Fibroblast of lung (primary cell): ENCODE results near the gene DPT. TPM values are rescaled to one million over a fixed set of nuclear protein-coding genes. Genes with fewer than 3 reads are reported as not detected.

Experiments
- DNase-seq, 2 donors: peaks; one replicate each; pipeline versions ENCODE4 v3.0.0 to v3.0.0-alpha.2; 2010; ENCODE audit warnings: low read depth in 2 of 2
- H2AFZ ChIP-seq: 2 replicates; pipeline ENCODE4 v1.5.1; 2012; ENCODE audit warnings: low read length, control low read depth, inconsistent platforms
- H3K27ac ChIP-seq: 2 replicates; pipeline ENCODE4 v1.5.1; 2011; ENCODE audit warnings: low read length, control low read depth; ENCODE audit not compliant: insufficient read depth
- H3K27me3 ChIP-seq: 2 replicates; pipeline ENCODE4 v1.5.1; 2011; ENCODE audit warnings: mild to moderate bottlenecking, low read length; ENCODE audit not compliant: control insufficient read depth, insufficient read depth
- H3K36me3 ChIP-seq: 2 replicates; pipeline ENCODE4 v1.5.1; 2011; ENCODE audit warnings: low read length; ENCODE audit not compliant: control insufficient read depth, insufficient read depth
- H3K4me1 ChIP-seq: 2 replicates; pipeline ENCODE4 v1.5.1; 2011; ENCODE audit warnings: low read length; ENCODE audit not compliant: control insufficient read depth, insufficient read depth; ENCODE audit errors: extremely low read depth
- H3K4me2 ChIP-seq: 2 replicates; pipeline ENCODE4 v1.5.1; 2011; ENCODE audit warnings: low read length, control low read depth; ENCODE audit not compliant: insufficient read depth; ENCODE audit errors: extremely low read depth
- H3K4me3 ChIP-seq, 4 experiments: fragments of 200-600 bp in 1 of 4; sonication (generic) in 1 of 4; replicated peaks in 1 of 4; 2 replicates each; pipeline ENCODE4 v1.5.1; 2011 to 2016; ENCODE audit warnings: low read length in 4 of 4, low read depth in 3 of 4, mild to moderate bottlenecking in 3 of 4, control low read depth in 2 of 4, inconsistent platforms in 1 of 4, mixed read lengths in 1 of 4; ENCODE audit not compliant: insufficient read depth in 1 of 4; ENCODE audit errors: control extremely low read depth in 1 of 4
- H3K79me2 ChIP-seq: 2 replicates; pipeline ENCODE4 v1.5.1; 2012; ENCODE audit warnings: mild to moderate bottlenecking, low read length, inconsistent platforms; ENCODE audit not compliant: control insufficient read depth, insufficient read depth
- H3K9ac ChIP-seq: 2 replicates; pipeline ENCODE4 v1.5.1; 2011; ENCODE audit warnings: mild to moderate bottlenecking, low read length, control low read depth; ENCODE audit not compliant: insufficient read depth
- H3K9me3 ChIP-seq: 2 replicates; pipeline ENCODE4 v1.5.1; 2012; ENCODE audit warnings: low read depth, low read length; ENCODE audit not compliant: control insufficient read depth, insufficient read depth
- H4K20me1 ChIP-seq: 2 replicates; pipeline ENCODE4 v1.5.1; 2011; ENCODE audit warnings: low read length; ENCODE audit not compliant: control insufficient read depth, insufficient read depth; ENCODE audit errors: extremely low read depth
- EZH2 ChIP-seq: IDR thresholded peaks from 2 replicates; pipeline ENCODE4 v1.5.1; 2012; ENCODE audit warnings: low read length, control low read depth, mild to moderate bottlenecking; ENCODE audit errors: missing control alignments
- polyA plus RNA-seq, 2 donors: library from polyadenylated mRNA; depleted of rRNA in 1 of 2; stranded (reverse) in 1 of 2; unstranded in 1 of 2; fragments of >200 nt; gene quantifications; 2 replicates each; pipeline ENCODE4 v1.2.1, GENCODE V29; 2011 to 2012; ENCODE audit warnings: missing spikeins in 1 of 2
- total RNA-seq: library from RNA; depleted of rRNA; stranded (reverse); fragments of >200 nt; gene quantifications from 2 replicates; pipeline ENCODE4 v1.2.1, GENCODE V29; 2014
- TF ChIP-seq, protein P1 (sequence below), 2 donors: IDR thresholded peaks in 1 of 2; conservative IDR thresholded peaks in 1 of 2; 1 replicate in 1 of 2; 2 replicates in 1 of 2; pipeline ENCODE4 v1.5.1; 2011 to 2012; ENCODE audit warnings: low read length in 2 of 2, control low read depth in 1 of 2, inconsistent platforms in 1 of 2, low read depth in 1 of 2, mild to moderate bottlenecking in 1 of 2

Gene DPT
- total and polyA plus RNA-seq, 2 donors (not counting 1 experiment from before 2014, with no cell fraction given), result 2.4 to 4.1 TPM

DNA sequence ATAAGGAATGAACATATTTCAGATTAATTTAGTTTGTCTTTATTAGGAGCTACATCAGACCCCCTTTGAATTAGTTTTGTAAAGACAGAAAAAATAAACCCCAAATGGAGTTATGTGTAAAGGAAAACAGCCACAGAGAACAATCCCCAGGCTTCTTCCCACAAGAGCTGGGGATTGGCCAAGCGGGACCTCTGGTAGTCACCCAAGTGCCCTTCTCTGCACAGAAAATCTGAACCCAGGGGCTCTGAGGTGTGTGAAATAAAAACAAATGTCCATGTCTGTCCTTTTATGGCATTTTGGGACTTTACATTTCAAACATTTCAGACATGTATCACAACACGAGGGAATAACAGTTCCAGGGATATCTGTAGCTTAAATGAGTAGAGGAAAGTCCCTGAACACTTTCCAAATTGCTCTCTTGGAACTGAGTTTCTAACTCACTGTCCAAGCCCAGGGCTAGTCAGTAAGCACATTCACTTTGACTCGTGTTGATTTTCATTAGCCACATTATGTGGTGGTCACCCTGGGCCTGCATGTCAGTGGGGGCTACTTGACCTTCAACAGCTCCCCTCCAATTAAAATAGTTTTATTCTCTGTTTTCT is 22.5 kb downstream of the DPT start:
- no peak overlapping the region for H3K27ac ChIP-seq
- no peaks in the 10 kb centered on the region for H3K9me3 ChIP-seq
- H2AFZ ChIP-seq, result no peak overlapping the region
- no peak overlapping the region for H3K4me3 ChIP-seq
- no peaks in the 10 kb centered on the region for H3K36me3 ChIP-seq
- no peaks in the 10 kb centered on the region for H3K27me3 ChIP-seq
- H3K9ac ChIP-seq, result no peak overlapping the region
- H3K4me1 ChIP-seq, result no peaks in the 10 kb centered on the region
- TF ChIP-seq EZH2, result no peak
- TF ChIP-seq, protein P1, sequence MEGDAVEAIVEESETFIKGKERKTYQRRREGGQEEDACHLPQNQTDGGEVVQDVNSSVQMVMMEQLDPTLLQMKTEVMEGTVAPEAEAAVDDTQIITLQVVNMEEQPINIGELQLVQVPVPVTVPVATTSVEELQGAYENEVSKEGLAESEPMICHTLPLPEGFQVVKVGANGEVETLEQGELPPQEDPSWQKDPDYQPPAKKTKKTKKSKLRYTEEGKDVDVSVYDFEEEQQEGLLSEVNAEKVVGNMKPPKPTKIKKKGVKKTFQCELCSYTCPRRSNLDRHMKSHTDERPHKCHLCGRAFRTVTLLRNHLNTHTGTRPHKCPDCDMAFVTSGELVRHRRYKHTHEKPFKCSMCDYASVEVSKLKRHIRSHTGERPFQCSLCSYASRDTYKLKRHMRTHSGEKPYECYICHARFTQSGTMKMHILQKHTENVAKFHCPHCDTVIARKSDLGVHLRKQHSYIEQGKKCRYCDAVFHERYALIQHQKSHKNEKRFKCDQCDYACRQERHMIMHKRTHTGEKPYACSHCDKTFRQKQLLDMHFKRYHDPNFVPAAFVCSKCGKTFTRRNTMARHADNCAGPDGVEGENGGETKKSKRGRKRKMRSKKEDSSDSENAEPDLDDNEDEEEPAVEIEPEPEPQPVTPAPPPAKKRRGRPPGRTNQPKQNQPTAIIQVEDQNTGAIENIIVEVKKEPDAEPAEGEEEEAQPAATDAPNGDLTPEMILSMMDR (conservative IDR thresholded peaks at IDR 0.05 in 1 of 2, IDR thresholded peaks at IDR 0.05 in 1 of 2; ENCODE audit: low read depth in 1 of 2, low read length in 2 of 2), result no peak
- no peak overlapping the region for H3K4me2 ChIP-seq
- DNase-seq, result peak in 1 of 2 donors; percentile 43
- H3K79me2 ChIP-seq, result no peaks in the 10 kb centered on the region
- no peaks in the 10 kb centered on the region for H4K20me1 ChIP-seq

DNA sequence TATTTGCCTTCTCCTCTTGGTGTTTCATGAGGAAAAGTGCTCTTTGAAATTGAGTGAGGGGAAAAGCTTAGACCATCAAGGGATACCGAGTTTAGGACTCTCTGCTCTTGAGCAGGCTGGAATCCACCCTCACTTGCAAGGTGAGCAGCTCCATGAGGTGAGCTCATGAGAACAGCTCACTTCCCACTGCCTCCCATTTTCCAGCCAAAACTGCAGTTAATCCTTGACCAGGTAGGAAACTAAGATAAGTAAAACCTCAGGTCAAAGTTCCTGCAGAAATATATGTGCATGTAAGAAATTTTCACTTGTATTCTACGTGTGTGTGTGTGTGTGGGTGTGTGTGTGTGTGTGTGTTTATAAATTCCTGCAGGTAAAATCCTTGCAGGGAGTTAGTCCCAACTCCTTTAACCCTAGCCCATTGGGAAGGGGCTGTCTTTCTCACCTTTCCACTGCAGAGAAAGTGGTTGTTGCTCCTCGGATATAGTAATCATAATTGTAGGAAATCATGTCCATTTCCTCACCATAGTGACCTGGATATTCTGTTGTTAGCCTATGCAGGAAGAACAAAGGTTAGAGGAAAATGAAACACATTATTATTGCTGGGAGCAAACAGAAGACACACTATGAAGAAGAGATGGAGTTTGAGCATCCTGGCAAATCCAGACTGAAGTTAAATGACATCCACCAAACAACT is 28.3 kb downstream of the DPT start:
- Histone ChIP-seq H3K4me2 (no peak overlapping the region), H3K79me2 (no peaks in the 10 kb centered on the region), H2AFZ (no peak overlapping the region), H3K27ac (no peak overlapping the region), H3K36me3 (no peaks in the 10 kb centered on the region), H3K9ac (no peak overlapping the region), H3K9me3 (no peaks in the 10 kb centered on the region), H3K4me3 (no peak overlapping the region), H3K4me1 (no peaks in the 10 kb centered on the region), H4K20me1 (no peaks in the 10 kb centered on the region), H3K27me3 (no peaks in the 10 kb centered on the region)
- no peak for DNase-seq
- no peak for TF ChIP-seq EZH2
- TF ChIP-seq, protein P1 (conservative IDR thresholded peaks at IDR 0.05 in 1 of 2, IDR thresholded peaks at IDR 0.05 in 1 of 2; ENCODE audit: low read depth in 1 of 2, low read length in 2 of 2), result no peak

DNA sequence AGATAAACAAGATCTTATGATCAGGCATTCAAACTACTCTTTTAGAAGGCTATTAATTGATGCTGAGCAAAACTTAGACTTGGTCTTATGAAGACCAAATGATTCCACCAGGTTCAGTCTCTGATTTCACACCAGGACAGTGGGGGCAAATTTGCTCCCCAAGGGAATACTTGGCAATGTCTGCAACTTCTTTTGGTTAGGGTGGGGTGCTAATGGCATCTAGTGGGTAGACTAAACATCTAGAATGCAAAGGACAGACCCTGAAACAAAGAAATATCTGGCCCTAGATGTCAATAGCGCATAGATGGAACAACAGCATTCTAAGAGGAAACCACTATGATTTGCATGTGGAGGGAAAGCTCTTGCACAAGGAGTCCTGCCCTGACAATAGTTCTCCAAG is 30.6 kb downstream of the DPT start:
- no peaks in the 10 kb centered on the region for H3K4me1 ChIP-seq
- no peaks in the 10 kb centered on the region for H3K9me3 ChIP-seq
- DNase-seq, result no peak
- no peak overlapping the region for H2AFZ ChIP-seq
- no peaks in the 10 kb centered on the region for H3K79me2 ChIP-seq
- H4K20me1 ChIP-seq, result no peaks in the 10 kb centered on the region
- H3K36me3 ChIP-seq, result no peaks in the 10 kb centered on the region
- H3K27me3 ChIP-seq, result no peaks in the 10 kb centered on the region
- H3K27ac ChIP-seq, result no peak overlapping the region
- H3K9ac ChIP-seq, result no peak overlapping the region
- no peak overlapping the region for H3K4me3 ChIP-seq
- TF ChIP-seq EZH2, result no peak
- TF ChIP-seq, protein P1 (conservative IDR thresholded peaks at IDR 0.05 in 1 of 2, IDR thresholded peaks at IDR 0.05 in 1 of 2; ENCODE audit: low read depth in 1 of 2, low read length in 2 of 2), result no peak
- no peak overlapping the region for H3K4me2 ChIP-seq
